HUES64 (cell line): ENCODE measurements around the gene MBP.
A peak's percentile ranks its signal among the peaks of the same experiment; 100 is the strongest.

Source experiments
- H3K27ac ChIP-seq: 2 replicates; pipeline ENCODE4 v1.7.0; 2013; ENCODE audit warnings: low read depth, low read length, inconsistent platforms
- H3K27me3 ChIP-seq: 2 replicates; pipeline ENCODE4 v1.6.1; 2013; ENCODE audit warnings: mild to moderate bottlenecking, low read length; ENCODE audit not compliant: insufficient read depth
- H3K36me3 ChIP-seq: 2 replicates; pipeline ENCODE4 v1.6.1; 2013; ENCODE audit warnings: mild to moderate bottlenecking, low read length; ENCODE audit not compliant: insufficient read depth
- H3K4me1 ChIP-seq: 2 replicates; pipeline ENCODE4 v1.6.1; 2013; ENCODE audit warnings: mild to moderate bottlenecking, low read length, moderate library complexity; ENCODE audit not compliant: insufficient read depth
- H3K4me3 ChIP-seq: 2 replicates; pipeline ENCODE4 v1.5.1; 2013; ENCODE audit warnings: mild to moderate bottlenecking, low read length, moderate library complexity
- H3K9ac ChIP-seq: 2 replicates; pipeline ENCODE4 v1.6.1; 2013; ENCODE audit warnings: mild to moderate bottlenecking, low read depth, low read length
- H3K9me3 ChIP-seq: 2 replicates; pipeline ENCODE4 v1.6.1; 2013; ENCODE audit warnings: low read depth, low read length; ENCODE audit not compliant: insufficient read depth
- WGBS: fragments of 150-250, 120-280 bp; methylation state at CpG from one replicate; pipeline ENCODE4 v1.1.7; 2013; ENCODE audit warnings: missing lambda C conversion rate; 5-methylcytosine and 5-hydroxymethylcytosine counted together

Gene MBP

GRCh38 chr18:77103991-77104531 is 28.5 kb downstream of the MBP start:
- Histone ChIP-seq H3K4me3 (no peak overlapping the region), H3K36me3 (no peaks in the 10 kb centered on the region), H3K27ac (no peak overlapping the region), H3K27me3 (no peaks in the 10 kb centered on the region), H3K9me3 (no peaks in the 10 kb centered on the region), H3K4me1 (peaks cover 34% of the 10 kb centered on the region; the same call in 1 of the 2 replicates), H3K9ac (no peak overlapping the region)
- 94% methylated on average over 11 of the region's 11 CpGs for WGBS

GRCh38 chr18:77103187-77103850 is 29.3 kb downstream of the MBP start:
- H3K36me3 ChIP-seq, result no peaks in the 10 kb centered on the region
- no peak overlapping the region for H3K9ac ChIP-seq
- no peaks in the 10 kb centered on the region for H3K27me3 ChIP-seq
- no peak overlapping the region for H3K27ac ChIP-seq
- 96% methylated on average over 14 of the region's 14 CpGs for WGBS
- H3K4me1 ChIP-seq, result peaks cover 39% of the 10 kb centered on the region
- H3K9me3 ChIP-seq, result no peaks in the 10 kb centered on the region
- H3K4me3 ChIP-seq, result no peak overlapping the region

DNA sequence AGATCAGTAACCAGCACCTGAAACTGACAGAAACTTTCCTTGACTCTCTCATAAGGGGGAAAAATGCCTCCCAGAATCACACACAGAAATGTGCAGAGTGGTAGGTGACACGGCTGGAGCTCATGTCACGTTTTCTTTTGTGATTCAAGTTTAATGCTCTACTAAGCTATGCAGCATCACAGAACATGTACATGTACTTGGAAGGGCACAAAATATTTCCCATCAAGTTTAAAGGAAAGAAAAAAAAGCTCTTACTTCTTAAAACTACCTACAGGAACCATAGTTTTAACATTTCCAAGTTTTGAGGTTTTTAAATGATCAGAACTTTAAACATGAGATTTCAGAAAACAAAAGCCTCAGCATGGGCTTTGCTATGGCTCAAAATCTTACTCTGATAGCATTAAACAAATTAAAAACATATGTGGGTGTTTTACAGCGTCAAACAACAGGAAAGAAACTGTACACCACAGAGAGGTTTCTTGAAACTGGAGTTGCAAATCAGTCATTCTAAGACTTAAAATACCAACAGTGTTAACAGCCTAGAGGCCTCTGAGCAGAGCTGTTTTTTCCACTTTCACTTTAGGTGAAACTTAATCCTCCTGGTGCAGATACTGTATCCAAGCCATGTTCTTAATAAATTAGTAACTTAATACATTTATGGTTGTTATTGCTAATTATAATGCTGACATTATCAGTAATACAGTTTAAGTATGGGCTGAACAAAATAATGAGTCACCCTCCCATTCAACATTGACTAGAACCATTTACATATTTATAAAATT is 30.1 kb downstream of the MBP start:
- Histone ChIP-seq H3K36me3 (no peaks in the 10 kb centered on the region), H3K9me3 (no peaks in the 10 kb centered on the region), H3K27ac (peak overlapping the region; percentile 71), H3K9ac (no peak overlapping the region; the same call in 1 of the 2 replicates), H3K4me1 (peaks cover 42% of the 10 kb centered on the region), H3K27me3 (no peaks in the 10 kb centered on the region), H3K4me3 (no peak overlapping the region)
- 80% methylated on average over 3 of the region's 3 CpGs for WGBS

GRCh38 chr18:77101410-77102258 is 30.9 kb downstream of the MBP start:
- Histone ChIP-seq H3K27ac (peak overlapping the region; percentile 71), H3K27me3 (no peaks in the 10 kb centered on the region), H3K9ac (peak overlapping the region; percentile 3; the same call in 1 of the 2 replicates), H3K4me1 (peaks cover 47% of the 10 kb centered on the region), H3K36me3 (no peaks in the 10 kb centered on the region), H3K9me3 (no peaks in the 10 kb centered on the region), H3K4me3 (peak overlapping the region; percentile 7; the same call in 1 of the 2 replicates)
- whole genome bisulfite sequencing, result 57% methylated on average over 16 of the region's 16 CpGs

GRCh38 chr18:77100751-77101355 is 31.7 kb downstream of the MBP start:
- 79% methylated on average over 8 of the region's 8 CpGs for WGBS
- no peak overlapping the region for H3K4me3 ChIP-seq
- no peaks in the 10 kb centered on the region for H3K27me3 ChIP-seq
- H3K4me1 ChIP-seq, result peaks cover 55% of the 10 kb centered on the region
- H3K9me3 ChIP-seq, result no peaks in the 10 kb centered on the region
- H3K9ac ChIP-seq, result no peak overlapping the region; the same call in 1 of the 2 replicates
- H3K36me3 ChIP-seq, result no peaks in the 10 kb centered on the region
- H3K27ac ChIP-seq, result peak overlapping the region; percentile 71; the same call in 1 of the 2 replicates

GRCh38 chr18:77099485-77100370 is 32.9 kb downstream of the MBP start:
- Histone ChIP-seq H3K4me1 (peaks cover 59% of the 10 kb centered on the region), H3K27ac (no peak overlapping the region), H3K27me3 (no peaks in the 10 kb centered on the region), H3K9ac (no peak overlapping the region), H3K36me3 (no peaks in the 10 kb centered on the region), H3K4me3 (no peak overlapping the region), H3K9me3 (no peaks in the 10 kb centered on the region)
- WGBS, result 91% methylated on average over 21 of the region's 21 CpGs

DNA sequence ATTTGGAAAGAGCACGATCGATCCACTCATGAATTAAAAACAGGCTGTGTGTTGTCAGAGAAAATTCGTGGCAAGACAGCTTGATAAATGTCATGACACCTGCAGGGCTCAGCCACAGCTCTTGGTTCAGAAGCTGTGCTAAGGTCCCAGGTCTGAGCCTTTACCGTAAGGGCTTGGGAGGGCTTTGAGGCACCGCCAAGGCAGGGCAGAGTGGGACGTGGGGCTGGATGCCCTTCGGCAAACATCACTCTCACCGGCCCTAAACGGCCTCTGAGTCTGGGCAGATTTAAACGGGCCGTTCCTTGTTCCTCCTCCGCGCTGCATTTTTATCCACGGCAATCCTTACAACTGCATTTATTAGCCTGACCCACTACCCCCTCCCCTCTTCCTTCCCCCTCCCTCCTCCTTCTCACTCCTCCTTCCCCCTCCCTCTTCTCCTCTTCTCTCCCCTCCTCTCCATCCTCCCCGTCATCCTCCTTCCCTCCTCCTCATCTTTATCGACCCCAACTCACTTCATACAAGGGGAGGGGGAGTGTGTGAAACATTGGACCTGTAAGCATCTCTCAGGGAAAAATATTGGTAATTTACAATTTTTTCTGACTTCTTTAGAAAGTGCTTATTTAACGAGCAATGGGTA is 33.9 kb downstream of the MBP start:
- no peak overlapping the region for H3K4me3 ChIP-seq

GRCh38 chr18:77098029-77098428 is 34.6 kb downstream of the MBP start:
- Histone ChIP-seq H3K27me3 (no peaks in the 10 kb centered on the region), H3K4me3 (no peak overlapping the region), H3K9me3 (no peaks in the 10 kb centered on the region), H3K36me3 (no peaks in the 10 kb centered on the region), H3K9ac (no peak overlapping the region), H3K4me1 (peaks cover 55% of the 10 kb centered on the region), H3K27ac (no peak overlapping the region; the same call in 1 of the 2 replicates)
- 72% methylated on average over 2 of the region's 2 CpGs for WGBS

More for the DNA sequence above, 33.9 kb downstream of the MBP start:
- WGBS, result 41% methylated on average over 15 of the region's 17 CpGs
- Histone ChIP-seq H3K9ac (no peak overlapping the region), H3K36me3 (no peaks in the 10 kb centered on the region), H3K27ac (no peak overlapping the region), H3K27me3 (no peaks in the 10 kb centered on the region), H3K4me1 (peaks cover 59% of the 10 kb centered on the region), H3K9me3 (no peaks in the 10 kb centered on the region)

GRCh38 chr18:77096936-77097886 is 35.4 kb downstream of the MBP start:
- Histone ChIP-seq H3K4me3 (peak overlapping the region; percentile 20; the same call in 1 of the 2 replicates), H3K27ac (peak overlapping the region; percentile 55), H3K27me3 (no peaks in the 10 kb centered on the region), H3K9me3 (no peaks in the 10 kb centered on the region), H3K9ac (no peak overlapping the region), H3K4me1 (peaks cover 47% of the 10 kb centered on the region), H3K36me3 (no peaks in the 10 kb centered on the region)
- WGBS, result 23% methylated on average over 10 of the region's 11 CpGs
